Caki2 (cell line): ENCODE measurements around the gene ZFPM1. TPM values are rescaled to one million over a fixed set of nuclear protein-coding genes. Genes with fewer than 3 reads are reported as not detected.
"Not testable (repeated sequence)": the region's sequence is repeated elsewhere in the genome, so short reads cannot be mapped to it uniquely, and the experiment has no call there.

Experiments
- DNase-seq: peaks from one replicate; pipeline ENCODE4 v3.0.0-alpha.2; 2015; ENCODE audit warnings: low read depth
- in situ Hi-C: cut with HindIII; loops from 2 replicates; pipeline ENCODE4 v1.10.0; 2016; ENCODE audit warnings: low sequenced_read_pairs, low pct_unique_long_range_greater_than_20kb, mixed read lengths
- total RNA-seq: library from RNA; depleted of rRNA; stranded (reverse); fragments of >200 nt; shearing (Covaris generic); gene quantifications from 2 replicates; pipeline ENCODE4 v1.2.3, GENCODE V29; 2014; ENCODE audit warnings: low replicate concordance; rRNA removed

The ZFPM1 gene
- 0.35 and 1.3 TPM in 2 replicates for total RNA-seq

DNA sequence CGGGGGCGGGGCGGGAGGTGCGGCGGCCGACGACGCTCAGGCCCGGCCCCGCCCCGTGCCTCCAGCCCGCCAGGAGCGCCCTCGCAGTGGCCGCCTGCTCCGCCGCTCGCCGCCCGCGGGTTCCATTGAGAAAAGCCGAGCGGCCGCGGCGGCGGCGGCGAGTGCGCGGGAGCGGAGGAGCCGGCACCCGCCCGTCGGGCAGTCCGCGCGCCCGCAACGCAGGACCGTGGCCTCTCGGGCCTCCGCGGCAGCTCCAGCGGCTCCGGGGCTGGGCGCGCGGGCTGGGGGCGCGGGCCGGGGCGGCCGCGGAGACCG, at the start of gene ZFPM1:
Gene ZFPM1 (plus strand): TSS at position 64 of the 315 bp plus-strand sequence. CDS start 359 bp downstream, outside the sequence.
- in situ Hi-C loops: no loop called here
- no peak for DNase-seq

DNA sequence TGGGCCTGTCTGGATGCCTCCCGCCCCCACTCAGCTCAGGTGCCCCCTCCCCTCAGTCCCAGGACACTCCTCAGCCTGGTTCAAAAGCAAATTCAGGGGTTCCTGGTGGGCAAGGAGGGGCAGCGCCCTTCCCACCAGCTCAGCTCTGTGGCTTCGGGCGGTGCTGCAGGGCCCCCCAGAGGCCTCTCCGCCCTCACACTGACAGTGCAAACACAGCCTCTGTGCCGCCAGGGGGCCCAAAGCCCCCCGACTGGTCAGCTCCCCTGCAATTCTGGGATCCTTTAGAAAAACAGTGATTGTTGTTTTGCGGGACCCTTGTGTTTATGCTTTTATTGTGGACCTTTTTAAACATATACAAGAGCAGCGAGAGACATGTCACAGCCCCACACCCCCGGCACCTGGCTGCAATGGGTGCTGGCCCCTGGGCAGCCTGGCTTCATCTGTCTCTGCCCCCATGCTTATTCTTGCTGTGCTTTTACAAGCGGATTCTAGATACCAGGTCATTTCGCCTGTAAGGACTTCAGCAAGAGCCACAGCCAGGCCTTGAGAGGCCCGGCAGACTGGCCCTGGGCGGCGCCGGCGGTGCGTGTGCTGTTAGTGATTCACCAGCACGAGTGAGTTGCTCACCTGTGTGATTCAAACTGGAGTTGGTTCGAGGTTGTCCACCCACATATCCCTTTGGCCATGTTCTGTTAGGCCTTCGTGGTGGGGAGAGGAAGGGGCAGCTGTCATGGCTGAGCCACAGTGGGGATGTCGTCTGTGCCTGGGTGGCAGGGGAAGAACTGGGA, 49.1 kb upstream of the ZFPM1 start:
- in situ Hi-C loops: no loop called here
- peak; percentile 40 for DNase-seq

DNA sequence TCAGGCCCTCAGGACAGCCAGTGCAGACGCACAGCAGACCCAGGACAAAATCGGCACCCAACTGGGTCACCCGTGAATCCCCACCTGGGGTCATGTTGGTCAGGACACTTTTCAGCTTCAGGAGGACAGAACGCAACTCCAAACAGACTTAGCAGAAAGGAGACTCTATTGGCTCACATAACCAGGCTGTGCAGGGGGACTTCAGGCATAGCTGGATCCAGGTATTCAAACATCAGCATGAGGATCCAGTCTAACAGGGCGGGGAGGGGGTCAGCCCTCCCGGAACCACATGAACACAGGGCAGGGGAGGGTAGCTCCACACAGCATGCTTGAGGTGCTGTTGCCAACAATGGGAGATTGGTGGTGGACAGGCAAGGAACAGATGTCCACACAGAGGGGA, 48.3 kb upstream of the ZFPM1 start:
- in situ Hi-C loops: no loop called here
- no peak for DNase-seq

DNA sequence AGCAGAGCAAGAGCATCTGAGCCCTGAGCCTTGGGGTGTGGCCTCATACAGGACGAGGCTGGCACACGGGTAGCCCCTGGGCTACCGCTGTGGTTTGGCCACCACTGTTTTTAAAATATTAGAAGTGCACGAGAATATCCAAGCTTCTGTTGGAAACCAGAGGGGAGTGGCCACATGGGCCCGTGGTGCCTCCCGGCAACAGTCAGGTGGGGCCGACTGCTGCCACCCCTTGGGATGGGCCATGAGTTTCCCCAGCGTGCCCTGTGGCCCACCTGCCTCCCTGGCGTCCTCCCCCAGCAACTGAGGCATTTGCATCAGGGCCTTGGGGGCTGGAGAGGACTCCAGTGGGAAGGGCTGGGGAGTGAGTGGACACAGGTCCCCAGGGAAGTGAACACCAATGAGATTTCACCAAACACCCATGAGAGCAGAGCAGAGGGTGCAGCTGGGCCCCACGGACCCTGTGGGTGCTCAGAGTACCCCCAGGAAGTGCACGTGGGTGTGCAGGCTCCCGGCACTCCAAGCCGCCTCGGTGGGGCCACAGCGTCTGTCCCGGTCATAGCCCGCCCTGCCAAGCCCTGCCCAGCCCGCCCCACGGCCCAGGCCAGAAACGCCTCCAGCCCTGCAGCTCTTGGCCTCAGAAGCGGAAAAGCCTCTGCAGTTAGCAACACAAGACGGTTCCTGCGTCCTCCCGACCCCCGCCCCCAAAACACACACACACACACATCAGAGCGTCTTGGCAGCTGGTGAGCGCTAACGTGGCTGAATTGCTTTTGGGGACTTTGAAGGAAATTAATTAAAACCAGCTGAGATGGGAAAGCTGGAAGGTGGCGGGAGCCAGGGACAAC, 47.6 kb upstream of the ZFPM1 start:
- in situ Hi-C loops: no loop called here
- no peak for DNase-seq

DNA sequence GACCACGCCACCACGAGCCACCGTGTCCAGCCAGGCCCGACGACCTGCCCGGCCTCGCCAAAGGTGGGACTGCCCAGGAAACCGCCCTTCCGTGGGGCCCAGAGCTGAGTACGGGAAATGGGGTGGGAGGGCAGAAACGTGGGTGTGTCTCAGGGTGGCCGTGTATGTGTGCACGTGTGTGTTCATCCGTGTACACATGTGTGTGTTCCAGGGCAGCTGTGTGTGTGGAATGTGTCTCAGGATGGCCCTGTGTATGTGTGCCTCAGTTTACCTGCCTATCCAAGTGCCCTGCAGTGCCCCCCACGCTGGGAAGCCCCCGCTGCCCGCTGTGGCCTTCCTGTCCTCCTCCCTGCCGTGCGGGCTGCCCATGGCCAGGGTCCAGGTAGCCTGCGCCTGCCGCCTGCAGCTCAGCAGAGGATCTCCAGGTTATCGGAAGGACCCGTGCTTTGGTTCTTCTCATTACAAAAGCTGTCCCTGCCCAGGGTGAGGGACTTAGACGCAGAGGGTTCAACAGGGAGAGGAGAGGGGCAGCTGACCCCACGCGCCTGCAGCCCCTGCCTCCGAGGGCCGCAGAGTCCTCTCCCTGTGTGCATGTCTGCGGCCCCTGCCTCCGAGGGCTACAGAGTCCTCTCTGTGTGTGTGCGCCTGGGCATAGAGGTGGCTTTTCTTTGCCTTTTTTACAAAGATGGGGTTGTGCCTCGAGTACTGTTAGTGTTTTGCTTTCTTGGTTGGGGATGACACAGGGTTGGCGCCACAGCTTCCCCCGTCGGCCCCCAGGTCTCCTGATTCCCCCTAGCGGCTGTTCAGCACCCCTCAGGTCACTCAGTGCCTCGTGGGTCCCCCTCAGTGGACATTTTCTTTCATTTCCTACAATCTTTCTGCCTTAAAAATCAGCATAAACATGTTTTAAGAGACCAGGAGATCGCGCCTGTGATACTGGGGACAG, 46.7 kb upstream of the ZFPM1 start:
- no peak for DNase-seq
- in situ Hi-C loops: no loop called here

DNA sequence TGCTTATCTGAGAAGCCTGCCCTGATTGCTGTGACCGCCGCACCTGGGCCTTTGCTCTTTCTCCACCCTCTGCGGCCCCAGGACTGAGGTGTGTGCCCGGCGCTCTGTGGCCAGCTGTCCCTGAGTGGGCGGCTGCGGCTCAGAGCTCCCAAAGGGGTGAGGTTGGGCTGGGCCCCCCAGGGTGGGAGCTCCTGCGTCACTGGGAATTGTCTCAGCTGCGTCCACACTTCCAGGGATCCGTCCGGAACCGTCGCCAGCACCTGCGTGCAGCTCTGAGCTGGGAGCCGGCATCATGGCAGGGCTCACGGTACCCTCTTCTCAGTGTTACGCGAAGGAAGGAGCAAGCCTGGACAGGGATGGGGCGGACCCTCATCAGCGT, 46.0 kb upstream of the ZFPM1 start:
- in situ Hi-C loops: no loop called here
- no peak for DNase-seq

DNA sequence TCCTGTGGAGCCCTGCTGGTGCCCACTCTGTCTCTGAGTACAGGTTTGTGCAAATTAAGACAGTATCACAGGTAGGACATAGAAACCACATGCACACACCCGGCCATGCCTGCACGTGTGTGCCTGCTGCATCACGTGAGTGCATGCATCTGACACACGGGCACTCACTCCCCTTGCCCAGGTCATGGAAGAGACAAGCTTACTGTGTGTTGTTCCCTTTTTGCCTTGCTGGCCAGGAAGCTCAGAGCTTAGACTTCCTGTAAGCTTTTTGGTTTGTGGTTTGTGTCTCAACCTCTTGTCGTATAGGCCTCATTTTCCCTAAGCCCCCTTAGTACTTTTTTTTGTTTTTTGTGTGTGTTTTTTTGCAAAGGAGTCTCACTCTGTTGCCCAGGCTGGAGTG, 45.3 kb upstream of the ZFPM1 start:
- in situ Hi-C loops: no loop called here
- DNase-seq: no peak

DNA sequence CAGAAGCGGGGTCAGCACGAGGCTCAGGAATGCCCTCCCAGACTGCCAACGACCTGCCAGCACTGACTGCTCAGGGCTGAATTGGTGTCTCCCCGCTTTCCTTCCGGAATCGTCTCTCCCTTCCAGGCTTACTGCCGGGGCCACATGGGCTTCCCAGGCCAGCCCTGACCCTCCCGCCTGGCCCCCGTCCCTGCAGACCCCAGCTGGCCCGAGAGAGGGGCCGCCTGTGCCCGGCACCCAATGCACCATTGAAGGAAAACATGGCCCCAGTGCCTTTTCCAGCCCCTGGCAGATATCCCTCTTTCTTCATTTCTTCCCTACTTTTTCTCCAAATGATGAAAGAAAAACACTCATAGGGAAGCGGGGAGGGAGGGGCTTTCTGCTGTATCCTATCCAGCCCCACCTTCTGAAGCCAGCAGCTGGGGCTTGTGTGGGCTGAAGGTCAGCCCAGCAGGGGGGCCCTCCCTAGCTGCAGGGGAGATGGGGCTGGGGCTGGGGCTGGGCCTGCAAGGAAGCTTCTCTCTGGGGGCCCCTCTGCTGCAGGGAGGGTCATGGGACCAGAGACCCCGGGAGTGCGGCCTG, 44.4 kb upstream of the ZFPM1 start:
- no peak for DNase-seq
- in situ Hi-C loops: no loop called here

DNA sequence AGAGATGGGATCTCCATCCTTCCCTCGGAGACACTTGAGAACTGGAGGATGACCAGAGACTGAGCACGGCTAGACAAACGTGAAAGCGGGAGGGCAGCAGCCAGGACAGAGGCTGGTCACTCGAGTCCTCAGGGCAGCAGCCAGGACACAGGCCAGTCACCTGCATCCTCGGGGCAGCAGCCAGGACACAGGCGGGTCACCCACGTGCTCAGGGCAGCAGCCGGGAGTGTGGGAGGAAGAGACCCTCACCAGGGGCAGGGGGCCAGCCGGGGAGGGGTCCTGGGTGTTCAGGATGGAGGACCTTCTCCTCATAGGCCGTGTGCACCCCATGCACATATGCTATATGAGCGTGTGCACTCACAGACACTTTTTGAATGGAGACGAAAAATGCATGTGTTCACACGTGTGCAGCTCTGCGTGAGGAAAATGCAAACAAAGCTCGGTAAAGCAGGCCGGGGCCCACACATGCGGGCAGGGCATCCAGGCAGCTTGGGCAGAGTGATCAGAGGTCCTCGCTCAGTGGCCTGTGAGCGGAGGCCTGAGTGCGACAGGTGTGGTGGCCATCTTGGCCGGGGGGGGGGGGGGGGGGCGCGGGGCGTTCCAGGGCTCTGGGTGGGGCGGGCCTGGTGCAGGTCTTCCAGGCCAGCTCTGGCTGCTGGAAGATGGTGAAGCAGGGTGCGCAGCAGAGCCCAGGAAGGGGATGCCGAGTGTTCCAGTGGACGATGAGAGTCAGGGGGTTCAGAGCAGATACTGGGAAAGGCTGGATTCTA, 43.6 kb upstream of the ZFPM1 start:
- in situ Hi-C loops: no loop called here

DNA sequence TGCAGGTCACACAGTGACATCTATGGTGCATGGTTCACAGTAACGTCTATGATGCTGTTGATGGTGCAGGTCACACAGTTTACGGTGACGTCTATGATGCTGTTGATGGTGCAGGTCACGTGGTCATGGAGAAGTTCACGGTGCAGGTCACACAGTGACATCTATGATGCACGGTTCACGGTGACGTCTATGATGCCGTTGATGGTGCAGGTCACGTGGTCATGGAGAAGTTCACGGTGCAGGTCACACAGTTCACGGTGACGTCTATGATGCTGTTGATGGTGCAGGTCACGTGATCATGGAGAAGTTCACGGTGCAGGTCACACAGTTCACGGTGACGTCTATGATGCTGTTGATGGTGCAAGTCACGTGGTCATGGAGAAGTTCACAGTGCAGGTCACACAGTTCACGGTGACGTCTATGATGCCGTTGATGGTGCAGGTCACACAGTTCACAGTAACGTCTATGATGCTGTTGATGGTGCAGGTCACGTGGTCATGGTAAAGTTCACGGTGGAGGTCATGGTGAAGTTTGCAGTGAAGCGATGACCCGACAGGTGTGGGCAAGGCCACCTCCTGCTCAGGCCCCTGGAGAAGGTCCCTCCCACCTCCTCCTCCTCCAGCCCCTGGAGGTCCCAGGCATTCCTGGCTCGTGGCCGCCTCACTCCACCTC, 42.6 kb upstream of the ZFPM1 start:
- in situ Hi-C loops, DNase-seq: not testable (repeated sequence)

More for the DNA sequence above, 43.6 kb upstream of the ZFPM1 start:
- DNase-seq: no peak

DNA sequence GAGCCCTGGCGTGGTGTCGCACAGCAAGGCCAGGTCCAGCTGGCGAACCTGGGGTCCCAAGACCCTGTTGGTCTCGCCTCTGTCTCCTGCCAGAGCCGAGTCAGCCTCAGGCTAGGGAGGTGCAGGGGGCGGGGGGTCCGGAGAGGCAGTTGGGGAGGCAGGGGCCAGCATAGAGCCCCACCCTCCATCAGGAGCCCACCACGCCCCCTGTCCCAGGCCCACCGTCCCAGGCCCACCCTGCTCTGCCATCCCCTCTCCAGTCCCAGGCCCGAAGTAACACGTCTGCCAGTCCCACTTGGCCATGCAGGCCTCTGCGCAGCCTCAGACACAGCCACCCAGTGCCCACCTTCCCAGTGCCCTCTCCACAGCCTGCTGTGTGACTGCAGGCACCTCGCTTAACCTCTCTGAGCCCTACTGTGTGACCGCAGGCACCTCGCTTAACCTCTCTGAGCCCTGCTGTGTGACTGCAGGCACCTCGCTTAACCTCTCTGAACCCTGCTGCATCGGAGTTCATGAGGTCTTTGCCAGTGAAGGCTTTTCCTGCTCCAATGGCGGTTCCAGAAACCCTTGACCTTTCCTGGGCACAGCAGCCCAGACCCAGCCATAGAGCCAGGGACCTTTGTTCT, 41.0 kb upstream of the ZFPM1 start:
- in situ Hi-C loops: no loop called here
- no peak for DNase-seq

DNA sequence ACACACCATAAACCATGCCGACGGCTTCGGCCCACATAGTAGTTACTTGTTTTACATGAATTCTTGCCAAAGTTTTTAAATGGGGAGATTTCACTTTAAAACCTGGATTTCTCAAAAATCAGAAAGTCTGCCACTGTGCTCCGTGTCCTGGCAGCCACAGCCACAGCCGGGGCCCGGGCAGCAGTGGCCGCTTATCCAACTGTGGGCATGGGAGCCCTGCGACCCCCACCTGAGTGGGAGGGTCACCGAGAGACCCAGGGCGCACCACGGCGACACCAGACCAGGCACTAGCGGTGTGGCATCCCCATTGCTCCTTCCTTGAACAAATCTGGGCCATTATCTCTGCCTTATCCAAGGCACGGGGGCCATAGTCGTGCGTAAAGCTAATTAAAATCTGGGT, 40.3 kb upstream of the ZFPM1 start:
- no peak for DNase-seq
- in situ Hi-C loops: no loop called here

DNA sequence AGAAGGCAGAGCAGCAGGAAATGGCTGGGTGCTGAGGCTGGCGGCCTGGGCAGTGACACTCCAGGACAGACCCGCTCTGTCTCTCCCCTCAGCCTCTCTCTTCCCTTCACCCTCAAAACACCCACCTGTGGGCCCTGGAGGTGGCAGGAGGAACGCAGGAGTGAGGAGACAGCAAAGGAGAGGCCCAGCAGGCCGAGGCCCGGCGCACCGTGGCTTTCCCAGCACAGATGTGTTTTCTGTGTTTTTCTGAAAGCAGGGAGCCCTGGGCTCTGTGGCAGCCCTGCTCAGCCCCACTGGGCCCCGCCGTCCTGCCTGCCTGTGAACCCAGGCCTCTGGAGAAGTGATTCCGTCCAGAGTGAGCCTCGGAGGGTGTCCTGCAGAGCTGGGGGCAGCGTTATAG, 39.8 kb upstream of the ZFPM1 start:
- in situ Hi-C loops: no loop called here
- no peak for DNase-seq

DNA sequence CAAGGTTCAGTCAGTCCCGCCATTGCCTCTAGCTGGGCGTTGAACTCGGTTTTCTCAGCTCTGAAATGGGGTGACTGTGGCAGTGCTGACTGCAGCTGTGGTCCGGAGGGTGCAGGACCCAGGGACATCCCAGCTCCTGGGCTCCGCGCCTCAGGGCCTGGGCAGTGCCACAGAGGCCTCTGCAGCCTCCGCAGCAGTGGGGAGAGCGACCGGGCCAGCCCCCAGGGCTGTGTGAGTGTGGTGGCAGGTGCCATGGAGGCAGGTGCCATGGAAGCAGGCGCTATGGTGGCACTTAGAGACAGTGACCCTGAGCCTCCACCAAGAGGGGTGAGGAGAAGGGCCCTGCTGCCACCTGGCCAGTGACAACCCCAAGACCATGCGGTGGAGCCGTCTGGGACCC, 39.4 kb upstream of the ZFPM1 start:
- in situ Hi-C loops: no loop called here
- no peak for DNase-seq

DNA sequence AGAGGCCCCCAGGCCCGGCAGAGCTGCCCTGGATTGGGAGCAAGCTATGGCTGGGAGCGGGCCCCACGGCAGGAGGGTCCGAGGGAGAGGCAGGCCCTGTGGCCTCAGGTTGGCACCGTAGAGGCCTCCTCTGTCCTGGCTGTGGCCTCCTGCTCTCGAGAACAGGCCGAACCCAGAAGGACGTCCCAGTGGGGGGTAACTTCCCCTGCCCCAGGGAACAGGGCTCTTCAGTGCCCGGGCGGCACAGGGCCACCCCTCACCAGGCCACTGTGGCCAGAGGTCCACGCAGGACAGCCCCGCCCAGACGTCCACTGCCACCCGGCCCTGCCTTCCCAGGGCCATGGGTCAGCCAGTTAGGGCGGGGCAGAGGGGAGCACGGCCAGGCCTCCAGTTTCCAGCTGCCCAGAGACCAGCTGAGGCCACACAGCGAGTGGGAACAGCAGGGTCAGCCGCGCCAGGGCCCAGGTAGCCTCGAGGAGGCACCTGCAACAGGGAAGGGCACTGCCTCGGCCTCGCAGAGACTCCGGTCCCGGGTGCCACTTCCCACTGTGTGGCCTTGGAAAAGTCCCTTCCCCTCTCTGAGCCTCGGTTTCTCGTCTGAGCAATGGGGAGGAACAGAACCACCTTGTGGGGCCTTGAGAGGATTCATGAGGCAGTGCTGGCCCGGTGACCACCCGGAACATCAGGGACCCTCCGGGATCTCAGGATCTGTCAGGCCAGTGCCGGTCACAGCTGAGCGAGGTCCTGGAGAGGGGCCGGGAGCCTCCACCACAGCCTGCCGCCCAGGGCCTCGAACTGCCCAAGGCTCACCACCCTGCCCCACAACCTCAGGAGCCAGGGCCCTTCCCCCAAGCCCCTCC, 38.3 kb upstream of the ZFPM1 start:
- in situ Hi-C loops: no loop called here
- DNase-seq: no peak

DNA sequence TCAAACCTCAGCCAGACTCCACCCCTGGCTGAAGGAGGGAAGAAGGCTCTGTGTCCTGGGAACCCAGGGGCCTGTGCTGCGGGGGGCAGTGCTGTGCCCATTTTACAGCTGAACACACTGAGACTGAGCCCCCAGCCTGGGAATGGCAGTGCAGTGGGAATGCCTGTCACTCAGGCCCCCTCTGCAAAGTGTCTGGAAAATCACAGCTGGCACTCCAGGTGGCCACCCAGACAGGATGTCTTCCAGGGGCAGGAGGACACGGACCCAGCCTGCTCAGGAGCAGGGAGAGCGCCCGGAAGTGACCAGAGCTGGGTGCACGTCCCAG, 37.7 kb upstream of the ZFPM1 start:
- in situ Hi-C loops: no loop called here
- no peak for DNase-seq
